ENCODE measurements around the gene ANKRD6. TPM values are rescaled to one million over a fixed set of nuclear protein-coding genes. Genes with fewer than 3 reads are reported as not detected.

The ANKRD6 gene
- total RNA-seq, 4 donors from 2014 or later: 7.7 to 18.5 (median 11.9) TPM

- TF ChIP-seq, protein P1, sequence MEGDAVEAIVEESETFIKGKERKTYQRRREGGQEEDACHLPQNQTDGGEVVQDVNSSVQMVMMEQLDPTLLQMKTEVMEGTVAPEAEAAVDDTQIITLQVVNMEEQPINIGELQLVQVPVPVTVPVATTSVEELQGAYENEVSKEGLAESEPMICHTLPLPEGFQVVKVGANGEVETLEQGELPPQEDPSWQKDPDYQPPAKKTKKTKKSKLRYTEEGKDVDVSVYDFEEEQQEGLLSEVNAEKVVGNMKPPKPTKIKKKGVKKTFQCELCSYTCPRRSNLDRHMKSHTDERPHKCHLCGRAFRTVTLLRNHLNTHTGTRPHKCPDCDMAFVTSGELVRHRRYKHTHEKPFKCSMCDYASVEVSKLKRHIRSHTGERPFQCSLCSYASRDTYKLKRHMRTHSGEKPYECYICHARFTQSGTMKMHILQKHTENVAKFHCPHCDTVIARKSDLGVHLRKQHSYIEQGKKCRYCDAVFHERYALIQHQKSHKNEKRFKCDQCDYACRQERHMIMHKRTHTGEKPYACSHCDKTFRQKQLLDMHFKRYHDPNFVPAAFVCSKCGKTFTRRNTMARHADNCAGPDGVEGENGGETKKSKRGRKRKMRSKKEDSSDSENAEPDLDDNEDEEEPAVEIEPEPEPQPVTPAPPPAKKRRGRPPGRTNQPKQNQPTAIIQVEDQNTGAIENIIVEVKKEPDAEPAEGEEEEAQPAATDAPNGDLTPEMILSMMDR (IDR thresholded peaks at IDR 0.05; ENCODE audit: low read depth): no peak
Measured at GRCh38 chr6:89495961-89496535, 63.1 kb downstream of the ANKRD6 start.

- TF ChIP-seq, protein P1 (IDR thresholded peaks at IDR 0.05; ENCODE audit: low read depth): no peak
Measured at GRCh38 chr6:89500611-89501010, 67.7 kb downstream of the ANKRD6 start.

- TF ChIP-seq, protein P1 (IDR thresholded peaks at IDR 0.05; ENCODE audit: low read depth): no peak
Measured at GRCh38 chr6:89501222-89501621, 68.3 kb downstream of the ANKRD6 start.

DNA sequence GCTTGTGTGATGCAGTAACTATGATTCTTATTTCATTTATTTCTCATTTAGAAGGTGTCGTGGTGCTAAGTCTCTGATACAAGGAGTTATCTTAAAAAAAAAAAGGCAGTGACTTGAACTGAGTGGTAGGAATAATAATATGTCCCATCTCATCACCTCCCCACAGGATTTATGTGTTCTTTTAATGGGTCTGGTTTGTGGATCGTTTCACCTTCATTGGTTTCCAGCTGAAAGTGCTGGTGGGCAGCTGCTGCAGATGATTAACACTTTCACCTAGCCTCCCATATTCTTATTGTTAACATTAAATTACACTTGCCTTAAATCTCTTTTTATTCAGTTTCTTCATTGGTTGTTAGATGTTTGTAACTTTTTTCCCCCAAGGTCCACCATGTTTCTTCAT is 68.8 kb downstream of the ANKRD6 start:
- TF ChIP-seq, protein P1 (IDR thresholded peaks at IDR 0.05; ENCODE audit: low read depth): no peak

DNA sequence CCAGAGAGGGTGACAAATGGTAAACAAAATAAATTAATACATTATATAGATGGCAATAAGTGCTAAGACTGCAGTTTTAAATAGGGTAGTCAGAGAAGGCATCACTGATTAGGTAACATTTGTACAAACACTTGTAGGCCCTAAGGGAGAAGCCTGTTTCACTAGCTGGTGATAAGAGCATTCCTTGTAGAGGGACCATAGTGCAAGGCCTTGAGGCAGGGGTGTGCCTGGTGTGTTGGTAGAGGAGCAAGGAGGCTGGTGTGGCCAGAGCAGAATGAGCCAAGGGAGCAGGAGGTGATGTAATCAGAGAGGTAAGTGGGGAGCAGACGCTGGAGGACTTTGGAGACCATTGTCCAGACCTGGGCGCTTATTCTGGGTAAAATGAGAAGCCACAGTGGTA is 70.7 kb downstream of the ANKRD6 start:
- TF ChIP-seq, protein P1 (IDR thresholded peaks at IDR 0.05; ENCODE audit: low read depth): no peak

- TF ChIP-seq, protein P1 (IDR thresholded peaks at IDR 0.05; ENCODE audit: low read depth): no peak
Measured at GRCh38 chr6:89505847-89506246, 72.9 kb downstream of the ANKRD6 start.

DNA sequence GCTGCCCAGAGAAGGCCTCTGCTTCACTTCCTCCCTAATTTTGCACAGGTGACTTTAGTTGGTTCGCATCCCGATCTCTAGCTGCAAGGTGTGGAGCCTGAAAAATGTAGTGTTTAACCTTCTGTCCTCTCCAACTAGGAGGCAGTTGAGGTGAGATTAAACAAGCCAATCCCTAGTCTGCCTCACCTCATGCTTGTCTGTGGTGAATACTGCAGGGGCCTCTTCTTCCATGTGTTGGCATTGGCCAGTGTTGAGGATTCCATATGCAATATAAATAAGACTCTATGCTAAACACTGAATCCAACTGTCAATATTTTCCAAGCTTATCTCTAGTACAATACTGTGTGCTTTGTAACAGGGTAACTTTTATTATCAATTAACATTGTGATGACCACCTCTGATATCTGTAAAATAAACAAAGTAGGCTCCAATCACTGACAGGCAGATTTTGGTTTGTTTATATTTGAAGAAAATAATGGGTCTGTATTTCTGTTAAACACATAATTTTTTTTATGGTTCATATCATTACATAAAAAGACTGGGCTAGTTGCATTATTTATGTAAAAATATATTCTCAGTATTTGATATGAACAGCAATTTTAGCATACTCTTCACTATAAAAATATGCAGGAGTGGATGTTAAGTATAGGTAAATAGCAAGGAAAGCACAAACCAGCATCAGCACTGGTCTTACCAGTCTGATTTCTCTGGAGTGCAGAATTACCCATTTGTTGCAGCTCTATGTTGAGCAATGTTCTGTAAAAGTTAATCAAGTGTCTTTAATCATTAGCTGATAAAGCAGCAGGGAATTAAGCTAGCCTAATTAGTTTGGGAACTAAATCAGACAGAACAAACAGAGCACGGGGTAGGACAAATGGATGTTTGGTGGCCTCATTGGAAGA is 74.0 kb downstream of the ANKRD6 start:
- TF ChIP-seq, protein P1 (IDR thresholded peaks at IDR 0.05; ENCODE audit: low read depth): no peak

All from subcutaneous adipose tissue (tissue), 4 donors.